GM18858 (cell line): ENCODE results near the gene KIAA1671.

Experiments
- ATAC-seq: cut with Tn5 transposase; IDR thresholded peaks from one replicate; pipeline ENCODE4 v1.9.1; 2021; ENCODE audit not compliant: unreplicated experiment

KIAA1671 gene

DNA sequence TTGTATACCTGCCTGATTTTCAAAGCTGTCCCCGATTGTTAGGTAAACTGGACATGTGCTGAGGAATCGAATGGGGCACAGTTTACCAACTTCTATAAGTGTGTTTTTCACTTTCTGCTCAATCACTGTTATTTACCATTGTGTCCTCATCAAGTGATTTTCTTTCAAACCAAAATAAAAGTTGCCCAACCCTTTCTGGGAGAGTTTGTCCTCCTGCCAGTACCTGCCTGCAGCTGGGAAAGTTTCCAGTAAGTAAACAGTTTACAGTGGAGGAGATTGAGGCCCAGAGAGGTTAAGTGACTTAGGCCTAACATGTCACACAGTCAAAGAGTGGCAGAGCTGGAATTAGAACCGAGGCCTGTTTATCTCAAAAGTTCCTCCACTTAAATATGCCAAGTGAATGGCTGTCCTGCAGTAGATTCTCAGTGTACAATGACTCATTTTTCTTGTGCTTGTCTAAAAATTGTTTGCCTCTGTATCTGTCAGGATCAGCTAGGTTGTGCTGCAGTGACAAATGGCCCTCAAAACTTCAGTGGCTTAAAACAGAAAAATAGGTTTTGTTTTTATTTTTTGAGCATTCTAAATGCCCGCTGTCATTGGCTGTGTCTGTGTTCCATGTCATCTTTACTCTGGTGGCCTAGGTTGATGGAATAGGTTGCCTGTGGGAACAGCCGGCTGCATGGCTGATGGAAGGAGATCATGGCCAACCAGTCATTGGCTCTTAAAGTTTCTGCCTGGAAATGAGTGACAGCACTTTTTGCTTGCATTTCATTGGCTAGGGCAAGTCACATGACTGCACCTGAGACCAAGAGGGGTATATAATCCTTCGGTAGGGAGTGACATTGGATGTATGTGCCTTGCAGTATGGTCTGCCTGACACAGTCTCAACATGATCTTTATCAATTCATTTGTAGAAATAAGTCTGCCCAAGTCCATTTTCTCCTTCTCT, 185.3 kb downstream of the KIAA1671 start:
- no peak for ATAC-seq

DNA sequence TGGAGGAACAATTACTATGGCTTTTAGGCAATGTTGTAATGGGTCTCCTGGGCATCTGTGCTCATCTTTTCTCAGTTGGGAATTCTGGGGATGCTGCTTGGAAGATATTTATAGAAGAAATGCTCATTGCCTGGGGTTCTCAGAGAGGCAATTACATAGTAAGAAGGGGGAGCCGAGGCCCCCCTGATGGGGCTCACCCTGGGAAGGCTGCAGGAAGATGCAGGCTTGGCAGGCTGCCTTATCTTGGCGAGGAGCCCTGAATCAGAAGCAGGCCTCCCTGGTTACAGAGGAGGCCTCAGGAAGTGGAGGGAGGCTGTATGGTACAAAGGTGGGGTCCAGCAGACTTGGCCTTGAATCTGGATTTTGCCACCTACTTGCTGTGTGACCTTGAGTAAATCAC, 186.5 kb downstream of the KIAA1671 start:
- no peak for ATAC-seq

- ATAC-seq, result no peak
These were observed 189.6 kb downstream of the KIAA1671 start for GRCh38 chr22:25142102-25142501.

GRCh38 chr22:25143156-25144076, 190.9 kb downstream of the KIAA1671 start:
- ATAC-seq, result no peak

- no peak for ATAC-seq
These were observed 192.0 kb downstream of the KIAA1671 start for GRCh38 chr22:25144522-25144921.

DNA sequence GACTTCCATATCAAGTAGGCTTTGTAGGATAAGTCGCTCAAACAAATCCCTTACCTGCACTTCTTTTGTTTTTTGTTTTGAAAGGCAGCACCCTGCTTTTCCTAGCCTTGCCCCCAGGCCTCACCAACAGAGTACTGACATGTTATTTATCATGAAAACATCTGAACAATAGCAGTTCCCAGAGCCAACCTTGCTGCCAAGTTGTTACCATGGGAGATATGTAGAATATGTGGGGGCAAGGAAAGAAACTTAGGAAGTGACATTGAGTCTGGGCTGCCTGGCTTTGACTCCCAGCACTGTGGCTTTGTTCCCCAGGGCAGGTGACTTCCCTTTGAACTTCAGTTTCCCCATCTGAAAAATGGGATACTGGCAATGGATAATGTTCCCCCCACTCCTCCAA, 193.8 kb downstream of the KIAA1671 start:
- no peak for ATAC-seq

- ATAC-seq, result no peak
These were observed 194.6 kb downstream of the KIAA1671 start for GRCh38 chr22:25146906-25147641.

GRCh38 chr22:25147642-25147928, 195.1 kb downstream of the KIAA1671 start:
- no peak for ATAC-seq

- ATAC-seq, result no peak
These were observed 195.7 kb downstream of the KIAA1671 start for GRCh38 chr22:25148149-25148691.

- ATAC-seq, result no peak
These were observed 196.5 kb downstream of the KIAA1671 start for GRCh38 chr22:25149014-25149413.

- ATAC-seq, result no peak
These were observed 201.6 kb downstream of the KIAA1671 start for GRCh38 chr22:25153961-25154666.

DNA sequence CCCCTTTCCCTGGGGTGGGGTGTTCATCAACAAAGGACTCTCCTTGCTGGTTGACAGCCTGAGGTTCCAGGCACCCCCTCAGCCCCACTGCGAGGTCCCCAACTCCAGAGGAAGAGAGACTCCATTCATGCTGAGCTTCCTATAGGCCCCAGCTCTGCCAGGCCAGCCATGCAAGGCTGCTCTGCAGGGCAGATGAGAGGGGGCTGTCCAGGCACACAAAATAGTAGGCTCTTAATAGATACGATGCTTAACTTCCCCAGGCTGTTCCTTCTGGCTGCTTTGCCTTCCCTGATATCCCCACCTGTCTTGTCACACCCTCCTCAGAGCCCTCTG, 202.1 kb downstream of the KIAA1671 start:
- no peak for ATAC-seq

GRCh38 chr22:25156736-25157135, 204.2 kb downstream of the KIAA1671 start:
- no peak for ATAC-seq

DNA sequence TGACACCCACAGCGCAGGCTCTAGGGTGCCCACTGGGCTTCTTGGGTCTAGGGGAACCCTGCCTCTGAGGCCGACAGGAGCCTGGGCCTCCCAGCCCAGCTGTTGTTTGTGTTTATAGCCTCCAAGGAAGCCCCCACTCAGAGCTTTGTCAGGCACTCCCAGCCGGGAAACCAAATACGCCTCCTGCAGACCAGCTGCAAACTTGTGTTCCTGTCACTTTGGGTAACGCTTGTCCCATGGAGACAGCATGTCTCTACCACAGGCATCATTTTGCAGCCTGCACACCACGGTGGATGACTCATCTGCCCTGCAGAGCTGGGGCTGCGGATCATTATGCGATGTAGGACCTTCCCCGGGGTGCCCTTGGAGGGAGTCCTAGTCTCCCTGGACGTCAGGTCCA, 206.5 kb downstream of the KIAA1671 start:
- no peak for ATAC-seq

DNA sequence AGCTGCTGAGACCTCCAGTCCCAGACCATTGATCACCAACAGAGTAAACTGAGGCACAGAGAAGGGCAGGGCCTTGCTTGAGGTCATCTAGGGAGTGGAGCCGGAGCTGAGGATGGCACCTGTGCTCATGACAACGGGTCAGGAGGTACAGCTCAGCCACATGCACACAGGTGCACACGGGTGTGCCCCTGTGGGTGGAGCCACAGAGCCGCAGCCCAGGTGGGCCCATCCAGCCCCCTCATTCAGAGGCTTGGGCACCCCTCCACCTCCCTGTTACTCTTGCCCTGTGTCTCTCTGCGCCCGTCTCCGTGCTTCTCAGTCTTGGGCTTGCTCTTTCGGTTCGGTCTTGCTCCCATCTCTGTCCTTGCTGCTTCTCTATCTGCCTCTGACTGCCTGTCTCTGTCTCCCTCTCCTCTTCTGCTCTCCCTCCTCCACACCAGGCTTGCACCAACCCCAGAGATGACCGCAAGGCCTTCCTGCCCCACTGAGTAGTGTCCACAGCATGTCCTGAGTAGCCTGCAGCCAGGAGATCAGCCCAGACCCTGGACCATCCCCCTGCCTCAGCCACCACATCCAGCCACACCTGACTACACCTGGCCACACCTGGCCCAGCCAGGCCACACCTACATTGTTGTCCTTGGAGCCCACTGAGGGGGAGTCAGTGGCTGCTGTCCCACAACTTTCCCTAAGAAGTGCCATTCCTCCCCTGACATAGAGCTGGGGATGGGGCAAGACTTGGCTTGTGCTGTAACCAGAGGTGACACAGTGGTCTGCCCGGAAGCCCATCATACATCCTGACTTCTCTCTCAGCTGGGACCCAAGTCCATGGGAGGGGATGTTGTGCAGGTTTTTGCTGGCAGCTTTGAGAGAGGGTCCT, 207.8 kb downstream of the KIAA1671 start:
- ATAC-seq, result no peak

- no peak for ATAC-seq
These were observed 208.8 kb downstream of the KIAA1671 start for GRCh38 chr22:25161017-25161915.

GRCh38 chr22:25161916-25162530, 209.5 kb downstream of the KIAA1671 start:
- no peak for ATAC-seq

- ATAC-seq, result no peak
These were observed 210.0 kb downstream of the KIAA1671 start for GRCh38 chr22:25162561-25162960.
